IMR-90 (cell line): ENCODE measurements around the gene GNA15. TPM values are rescaled to one million over a fixed set of nuclear protein-coding genes. Genes with fewer than 3 reads are reported as not detected.

Experiments used
- ATAC-seq: fragments of 200-7000 bp; cut with Tn5 transposase; 2 replicates; pipeline ENCODE4 v1.9.1; 2020; ENCODE audit warnings: low read depth, mild to moderate bottlenecking, moderate library complexity
- BruUV-seq: library from RNA; stranded (reverse); fragments of 400-500 nt; replicated peaks from 2 replicates; lab custom pipeline; 2021; lab: Mats Ljungman, UMichigan
- CTCF ChIA-PET: fragments of 300-600 bp; formaldehyde crosslinking; extraction: SDS; loops from one replicate; lab custom pipeline; 2021; ENCODE audit warnings: antibody characterized with exemption; lab: Yijun Ruan, JAX
- POLR2A ChIA-PET: fragments of 300-600 bp; sonication (Branson Sonifier 250); formaldehyde crosslinking; loops from one replicate; lab custom pipeline; 2022; ENCODE audit warnings: antibody characterized with exemption; ENCODE audit not compliant: unreplicated experiment; lab: Charles Lee
- DNase-seq: peaks from one replicate; pipeline ENCODE4 v3.0.0; 2013
- H2AFZ ChIP-seq: replicated peaks from 2 replicates; pipeline ENCODE3; 2013; ENCODE audit warnings: low read length, mild to moderate bottlenecking; ENCODE audit not compliant: poor library complexity
- H2AK5ac ChIP-seq: 2 replicates; pipeline ENCODE4 v1.6.1; 2013; ENCODE audit warnings: low read depth, low read length, inconsistent platforms
- H2AK9ac ChIP-seq: replicated peaks from 2 replicates; pipeline ENCODE3; 2013; ENCODE audit warnings: mild to moderate bottlenecking, low read depth, low read length, moderate library complexity; ENCODE audit not compliant: poor library complexity
- H2BK120ac ChIP-seq: 2 replicates; pipeline ENCODE4 v1.6.1; 2013; ENCODE audit warnings: low read depth, low read length, inconsistent platforms
- H2BK15ac ChIP-seq: 3 replicates; pipeline ENCODE4 v1.6.1; 2013; ENCODE audit warnings: low read depth, low read length, inconsistent platforms
- H2BK20ac ChIP-seq: 2 replicates; pipeline ENCODE4 v1.6.1; 2013; ENCODE audit warnings: low read depth, mild to moderate bottlenecking, inconsistent platforms, low read length, moderate library complexity
- H2BK5ac ChIP-seq: 2 replicates; pipeline ENCODE4 v1.6.1; 2013; ENCODE audit warnings: mild to moderate bottlenecking, low read depth, low read length, inconsistent platforms; ENCODE audit not compliant: poor library complexity, severe bottlenecking
- H3K14ac ChIP-seq: replicated peaks from 2 replicates; pipeline ENCODE4 v1.6.1; 2013; ENCODE audit warnings: low read depth, low read length, inconsistent platforms
- H3K18ac ChIP-seq: 2 replicates; pipeline ENCODE4 v1.6.1; 2013; ENCODE audit warnings: low read depth, low read length, control low read depth
- H3K23ac ChIP-seq: 2 replicates; pipeline ENCODE4 v1.6.1; 2013; ENCODE audit warnings: low read depth, low read length, inconsistent platforms
- H3K27ac ChIP-seq: 2 replicates; pipeline ENCODE4 v1.5.1; 2013; ENCODE audit warnings: mild to moderate bottlenecking, control low read depth, low read length; ENCODE audit not compliant: insufficient read depth
- H3K27me3 ChIP-seq: 2 replicates; pipeline ENCODE4 v1.6.1; 2013; ENCODE audit warnings: low read length; ENCODE audit not compliant: control insufficient read depth, insufficient read depth
- H3K36me3 ChIP-seq: 2 replicates; pipeline ENCODE4 v1.6.1; 2013; ENCODE audit warnings: low read length, mixed read lengths; ENCODE audit not compliant: control insufficient read depth, insufficient read depth
- H3K4ac ChIP-seq: 2 replicates; pipeline ENCODE4 v1.6.1; 2013; ENCODE audit warnings: low read depth, low read length, inconsistent platforms
- H3K4me1 ChIP-seq: 2 replicates; pipeline ENCODE4 v1.6.1; 2013; ENCODE audit warnings: low read length, mixed read lengths; ENCODE audit not compliant: control insufficient read depth, insufficient read depth
- H3K4me2 ChIP-seq: 2 replicates; pipeline ENCODE4 v1.6.1; 2013; ENCODE audit warnings: low read depth, mild to moderate bottlenecking, control low read depth, low read length, moderate library complexity
- H3K4me3 ChIP-seq: 2 replicates; pipeline ENCODE4 v1.5.1; 2013; ENCODE audit warnings: low read depth, mild to moderate bottlenecking, control low read depth, low read length, moderate library complexity; ENCODE audit not compliant: insufficient read depth
- H3K56ac ChIP-seq: 2 replicates; pipeline ENCODE4 v1.6.1; 2013; ENCODE audit warnings: low read length, inconsistent platforms; ENCODE audit not compliant: insufficient read depth; ENCODE audit errors: extremely low read depth
- H3K79me1 ChIP-seq, 2 experiments: 2 replicates each; pipeline ENCODE4 v1.6.1; 2013; ENCODE audit warnings: low read length in 2 of 2, inconsistent platforms in 1 of 2, low read depth in 1 of 2
- H3K9ac ChIP-seq: 2 replicates; pipeline ENCODE4 v1.6.1; 2013; ENCODE audit warnings: low read depth, low read length, control low read depth
- H3K9me1 ChIP-seq: 2 replicates; pipeline ENCODE4 v1.6.1; 2013; ENCODE audit warnings: low read length, inconsistent platforms; ENCODE audit not compliant: insufficient read depth
- H3K9me3 ChIP-seq: 2 replicates; pipeline ENCODE4 v1.6.1; 2013; ENCODE audit warnings: low read length; ENCODE audit not compliant: control insufficient read depth, insufficient read depth
- H4K20me1 ChIP-seq: 2 replicates; pipeline ENCODE4 v1.6.1; 2013; ENCODE audit warnings: low read length, inconsistent platforms; ENCODE audit not compliant: insufficient read depth
- H4K5ac ChIP-seq: 2 replicates; pipeline ENCODE4 v1.6.1; 2013; ENCODE audit warnings: mild to moderate bottlenecking, low read depth, low read length, control low read depth
- H4K8ac ChIP-seq, 2 experiments: 2 replicates each; pipeline ENCODE4 v1.6.1; 2013; ENCODE audit warnings: low read depth in 2 of 2, low read length in 2 of 2, control low read depth in 1 of 2, inconsistent platforms in 1 of 2
- H4K91ac ChIP-seq: 2 replicates; pipeline ENCODE4 v1.6.1; 2013; ENCODE audit warnings: low read depth, low read length, inconsistent platforms; ENCODE audit not compliant: insufficient read depth
- CEBPB ChIP-seq: IDR thresholded peaks from 2 replicates; pipeline ENCODE4 v1.6.1; 2012; ENCODE audit warnings: low read depth, low read length, improper control_type of control experiment
- CHD1 ChIP-seq: IDR thresholded peaks from 2 replicates; pipeline ENCODE4 v1.6.1; 2012; ENCODE audit warnings: low read depth, low read length, improper control_type of control experiment
- FOS ChIP-seq: fragments of 150-350 bp; IDR thresholded peaks from 2 replicates; pipeline ENCODE4 v1.6.1; 2016; ENCODE audit warnings: low read depth, low read length
- MAFK ChIP-seq: IDR thresholded peaks from 2 replicates; pipeline ENCODE4 v1.6.1; 2012; ENCODE audit warnings: low read depth, low read length, improper control_type of control experiment
- MAZ ChIP-seq: IDR thresholded peaks from 2 replicates; pipeline ENCODE4 v1.6.1; 2012; ENCODE audit warnings: low read depth, mild to moderate bottlenecking, low read length, improper control_type of control experiment, moderate library complexity, borderline replicate concordance
- MXI1 ChIP-seq: IDR thresholded peaks from 2 replicates; pipeline ENCODE4 v1.6.1; 2012; ENCODE audit warnings: low read depth, mild to moderate bottlenecking, low read length, moderate library complexity, borderline replicate concordance
- NFE2L2 ChIP-seq: fragments of 150-350 bp; IDR thresholded peaks from 2 replicates; pipeline ENCODE4 v1.6.1; 2016; ENCODE audit warnings: low read depth, mild to moderate bottlenecking, low read length
- RAD21 ChIP-seq: IDR thresholded peaks from 2 replicates; pipeline ENCODE4 v1.6.1; 2012; ENCODE audit warnings: low read length, improper control_type of control experiment
- RCOR1 ChIP-seq: IDR thresholded peaks from 2 replicates; pipeline ENCODE4 v1.6.1; 2012; ENCODE audit warnings: mild to moderate bottlenecking, low read length, improper control_type of control experiment; ENCODE audit not compliant: insufficient replicate concordance
- RFX5 ChIP-seq: IDR thresholded peaks from 2 replicates; pipeline ENCODE4 v1.8.0; 2012; ENCODE audit warnings: low read depth, mild to moderate bottlenecking, low read length, moderate library complexity
- SMC3 ChIP-seq: fragments of 150-350 bp; IDR thresholded peaks from 2 replicates; pipeline ENCODE4 v1.6.1; 2016; ENCODE audit warnings: low read depth, mild to moderate bottlenecking, antibody characterized with exemption, low read length, moderate library complexity
- WGBS, 2 experiments: methylation state at CpG; one replicate each; pipeline versions ENCODE4 v1.1.5 to v1.1.7; 2013; ENCODE audit warnings: missing lambda C conversion rate in 2 of 2; ENCODE audit not compliant: insufficient read length in 1 of 2; ENCODE audit errors: extremely low coverage in 2 of 2; 5-methylcytosine and 5-hydroxymethylcytosine counted together
- dilution Hi-C: fragments of 300-500 bp; cut with HindIII; formaldehyde crosslinking; loops from one replicate; pipeline ENCODE4 v1.14.3; 2018; ENCODE audit warnings: low sequenced_read_pairs; ENCODE audit not compliant: unreplicated experiment
- in situ Hi-C: fragments of 300-500 bp; cut with MboI; formaldehyde crosslinking; loops from 3 replicates; pipeline ENCODE4 v1.14.3; 2019; ENCODE audit warnings: low sequenced_read_pairs, inconsistent platforms, mixed read lengths
- intact Hi-C: fragments of 100-400 bp; cut with micrococcal nuclease; formaldehyde crosslinking; loops from 2 replicates; pipeline ENCODE4 v1.10.0; 2022
- polyA plus RNA-seq, 3 experiments: library from polyadenylated mRNA; depleted of rRNA; stranded (reverse); fragments of >200 nt; gene quantifications; 2 replicates each; pipeline ENCODE4 v1.2.3, GENCODE V29; 2012; ENCODE audit warnings: low replicate concordance in 1 of 3
- total RNA-seq: library from RNA; depleted of rRNA; stranded (reverse); fragments of >200 nt; gene quantifications from 2 replicates; pipeline ENCODE4 v1.2.3, GENCODE V29; 2012
- TF ChIP-seq, protein P1 (sequence below): conservative IDR thresholded peaks from 2 replicates; pipeline ENCODE4 v1.5.1; 2012; ENCODE audit warnings: mild to moderate bottlenecking, low read depth, low read length, improper control_type of control experiment
- TF ChIP-seq, protein P2 (sequence below): fragments of 150-350 bp; IDR thresholded peaks from 2 replicates; pipeline ENCODE4 v1.6.1; 2017; ENCODE audit warnings: mild to moderate bottlenecking, antibody characterized with exemption, low read length, low read depth
- TF ChIP-seq, protein P3 (sequence below): fragments of 150-350 bp; IDR thresholded peaks from 2 replicates; pipeline ENCODE4 v1.6.1; 2016; ENCODE audit warnings: low read depth, mild to moderate bottlenecking, low read length, moderate library complexity, borderline replicate concordance

The GNA15 gene
- total and polyA plus RNA-seq, 2 of the 4 experiments (the other 2 are of a cell fraction): 0.18 TPM; not detected in 1

DNA sequence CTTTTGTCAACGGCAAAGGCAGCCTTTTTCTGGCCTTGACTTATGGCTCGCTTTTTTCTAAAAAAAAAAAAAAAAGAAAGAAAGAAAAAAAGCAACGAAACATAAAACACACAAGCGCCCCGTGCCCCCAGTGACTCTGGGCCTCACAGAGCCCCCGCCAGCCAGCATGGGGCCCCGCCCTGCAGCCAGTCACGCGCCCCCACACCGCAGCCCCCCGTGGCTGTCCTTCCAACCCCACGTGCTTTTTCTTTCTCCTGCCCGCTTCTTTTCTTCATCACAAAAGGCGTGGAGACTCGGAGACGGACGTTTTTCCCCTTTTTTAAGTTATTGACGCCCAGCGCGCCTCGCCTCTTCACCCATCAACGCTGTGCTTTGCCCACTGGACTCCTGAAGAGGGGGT lies 14.4 kb upstream of the GNA15 start:
- in situ Hi-C loops (no loop called here), intact Hi-C loops (no loop called here), dilution Hi-C loops (no loop called here)
- Histone ChIP-seq H3K27ac (no peak overlapping the region), H3K9me1 (peaks cover 4% of the 10 kb centered on the region; the same call in 1 of the 2 replicates), H3K4ac (no peak overlapping the region), H2BK120ac (no peak overlapping the region), H2BK15ac (no peak overlapping the region), H3K27me3 (no peaks in the 10 kb centered on the region), H3K4me1 (peaks cover 3% of the 10 kb centered on the region), H3K9me3 (no peaks in the 10 kb centered on the region), H3K9ac (no peak overlapping the region), H4K91ac (no peak overlapping the region), H3K4me2 (no peak overlapping the region), H3K4me3 (no peak overlapping the region), H3K79me1 (peaks cover 0 to 7% of the 10 kb centered on the region in 2 experiments; a peak in 1 of 4 replicates), H2BK20ac (no peak overlapping the region), H4K20me1 (peaks cover 2% of the 10 kb centered on the region), H3K18ac (no peak overlapping the region), H4K8ac (no peak overlapping the region), H2AK9ac (no peak overlapping the region), H2AFZ (no peak overlapping the region), H3K23ac (no peak overlapping the region), H3K56ac (no peak overlapping the region), H3K14ac (no peak overlapping the region), H3K36me3 (peaks cover 25% of the 10 kb centered on the region), H2AK5ac (no peak overlapping the region), H2BK5ac (no peak overlapping the region), H4K5ac (no peak overlapping the region)
- ChIA-PET CTCF (no interaction called here), POLR2A (no interaction called here)
- ATAC-seq: no peak
- DNase-seq: no peak
- BruUV-seq: no TSS peak
- TF ChIP-seq RAD21: no peak
- no peak for TF ChIP-seq CHD1
- TF ChIP-seq CEBPB: no peak
- no peak for TF ChIP-seq NFE2L2
- TF ChIP-seq, protein P1, sequence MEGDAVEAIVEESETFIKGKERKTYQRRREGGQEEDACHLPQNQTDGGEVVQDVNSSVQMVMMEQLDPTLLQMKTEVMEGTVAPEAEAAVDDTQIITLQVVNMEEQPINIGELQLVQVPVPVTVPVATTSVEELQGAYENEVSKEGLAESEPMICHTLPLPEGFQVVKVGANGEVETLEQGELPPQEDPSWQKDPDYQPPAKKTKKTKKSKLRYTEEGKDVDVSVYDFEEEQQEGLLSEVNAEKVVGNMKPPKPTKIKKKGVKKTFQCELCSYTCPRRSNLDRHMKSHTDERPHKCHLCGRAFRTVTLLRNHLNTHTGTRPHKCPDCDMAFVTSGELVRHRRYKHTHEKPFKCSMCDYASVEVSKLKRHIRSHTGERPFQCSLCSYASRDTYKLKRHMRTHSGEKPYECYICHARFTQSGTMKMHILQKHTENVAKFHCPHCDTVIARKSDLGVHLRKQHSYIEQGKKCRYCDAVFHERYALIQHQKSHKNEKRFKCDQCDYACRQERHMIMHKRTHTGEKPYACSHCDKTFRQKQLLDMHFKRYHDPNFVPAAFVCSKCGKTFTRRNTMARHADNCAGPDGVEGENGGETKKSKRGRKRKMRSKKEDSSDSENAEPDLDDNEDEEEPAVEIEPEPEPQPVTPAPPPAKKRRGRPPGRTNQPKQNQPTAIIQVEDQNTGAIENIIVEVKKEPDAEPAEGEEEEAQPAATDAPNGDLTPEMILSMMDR: no peak
- no peak for TF ChIP-seq MXI1
- TF ChIP-seq, protein P2, sequence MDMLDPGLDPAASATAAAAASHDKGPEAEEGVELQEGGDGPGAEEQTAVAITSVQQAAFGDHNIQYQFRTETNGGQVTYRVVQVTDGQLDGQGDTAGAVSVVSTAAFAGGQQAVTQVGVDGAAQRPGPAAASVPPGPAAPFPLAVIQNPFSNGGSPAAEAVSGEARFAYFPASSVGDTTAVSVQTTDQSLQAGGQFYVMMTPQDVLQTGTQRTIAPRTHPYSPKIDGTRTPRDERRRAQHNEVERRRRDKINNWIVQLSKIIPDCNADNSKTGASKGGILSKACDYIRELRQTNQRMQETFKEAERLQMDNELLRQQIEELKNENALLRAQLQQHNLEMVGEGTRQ: no peak
- no peak for TF ChIP-seq FOS
- TF ChIP-seq SMC3: no peak
- TF ChIP-seq, protein P3, sequence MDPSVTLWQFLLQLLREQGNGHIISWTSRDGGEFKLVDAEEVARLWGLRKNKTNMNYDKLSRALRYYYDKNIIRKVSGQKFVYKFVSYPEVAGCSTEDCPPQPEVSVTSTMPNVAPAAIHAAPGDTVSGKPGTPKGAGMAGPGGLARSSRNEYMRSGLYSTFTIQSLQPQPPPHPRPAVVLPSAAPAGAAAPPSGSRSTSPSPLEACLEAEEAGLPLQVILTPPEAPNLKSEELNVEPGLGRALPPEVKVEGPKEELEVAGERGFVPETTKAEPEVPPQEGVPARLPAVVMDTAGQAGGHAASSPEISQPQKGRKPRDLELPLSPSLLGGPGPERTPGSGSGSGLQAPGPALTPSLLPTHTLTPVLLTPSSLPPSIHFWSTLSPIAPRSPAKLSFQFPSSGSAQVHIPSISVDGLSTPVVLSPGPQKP: no peak
- TF ChIP-seq MAFK: no peak
- TF ChIP-seq RFX5: no peak
- TF ChIP-seq MAZ: no peak
- TF ChIP-seq RCOR1: no peak
- 100% methylated on average over 3 of the region's 22 CpGs; no CpG with 5 or more reads in 1 of the 2 experiments for whole genome bisulfite sequencing, 2 experiments
